ENCODE data around the gene EMILIN2. TPM values are rescaled to one million over a fixed set of nuclear protein-coding genes. Genes with fewer than 3 reads are reported as not detected.
"Not testable (repeated sequence)": the region's sequence is repeated elsewhere in the genome, so short reads cannot be mapped to it uniquely, and the experiment has no call there.

EMILIN2 gene
- total RNA-seq (2014; rRNA removed; shearing (Covaris generic)): 0.06 and 0.28 TPM in 2 replicates

GRCh38 chr18:2846636-2847316 is at the start of gene EMILIN2:
TSS of gene EMILIN2 (plus strand) at chr18:2847006. CDS start at chr18:2847189, 183 bp downstream.
- Histone ChIP-seq H3K36me3 (no peaks in the 10 kb centered on the region), H3K4me1 (peaks cover 10% of the 10 kb centered on the region), H3K4me3 (peak within 1 kb of the TSS; percentile 54), H3K27ac (no peak within 1 kb of the TSS), H3K9me3 (replicated peaks) (peaks cover under 1% of the 10 kb centered on the region; the same call in 1 of the 2 replicates), H3K27me3 (0 out of 2 replicates have a peak, but pooled peaks cover 3% of the 10 kb centered on the region)
- DNase-seq: peak in 1 of 2 experiments; percentile 44

DNA sequence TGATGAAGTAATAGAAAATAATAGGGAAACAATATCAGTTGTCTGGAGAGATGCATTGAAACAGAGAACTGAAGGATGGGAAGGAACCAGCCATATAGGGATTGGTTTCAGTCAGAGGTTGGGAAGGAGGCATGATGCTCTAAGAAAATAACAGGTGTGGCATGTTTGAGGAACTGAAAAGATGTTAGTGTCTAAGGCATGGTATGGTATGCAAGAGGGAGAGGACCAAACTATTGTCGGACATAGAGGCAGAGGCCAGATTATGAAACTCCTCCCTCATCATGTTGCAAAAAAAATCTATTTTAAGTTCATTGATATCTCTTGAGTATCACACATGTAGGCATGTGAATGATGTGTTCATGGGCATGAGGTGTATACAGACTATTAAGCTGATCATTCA is 48.9 kb upstream of the EMILIN2 start:
- Histone ChIP-seq H3K36me3 (peaks cover 45% of the 10 kb centered on the region), H3K9me3 (replicated peaks) (no peaks in the 10 kb centered on the region), H3K27me3 (no peaks in the 10 kb centered on the region), H3K4me3 (no peak overlapping the region), H3K4me1 (no peaks in the 10 kb centered on the region), H3K27ac (no peak overlapping the region)
- DNase-seq: no peak

DNA sequence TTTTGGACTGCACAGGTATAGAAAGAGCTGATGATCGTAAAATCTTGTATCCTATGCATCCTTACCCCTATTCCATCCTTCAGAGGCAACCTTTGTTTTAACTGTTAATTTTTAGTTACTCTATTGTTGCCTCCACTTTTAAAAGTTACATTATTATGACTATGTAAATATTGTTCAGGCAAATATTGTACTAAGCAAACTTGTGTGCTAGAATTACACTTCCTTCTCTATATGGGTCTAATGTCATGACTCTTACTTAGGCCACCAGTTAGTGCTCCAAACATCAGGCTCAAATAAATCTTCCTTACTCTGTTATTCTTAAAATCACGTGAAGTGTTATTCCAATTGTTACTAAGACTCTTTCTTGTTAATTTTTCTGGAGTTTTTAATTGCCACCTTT is 47.4 kb upstream of the EMILIN2 start:
- no peaks in the 10 kb centered on the region for H3K4me1 ChIP-seq
- no peak overlapping the region for H3K27ac ChIP-seq
- peaks cover 58% of the 10 kb centered on the region for H3K36me3 ChIP-seq
- H3K4me3 ChIP-seq: no peak overlapping the region
- DNase-seq: no peak
- no peaks in the 10 kb centered on the region for H3K9me3 ChIP-seq (replicated peaks)
- H3K27me3 ChIP-seq: no peaks in the 10 kb centered on the region

- no peak for DNase-seq
- H3K4me3 ChIP-seq: no peak overlapping the region
- H3K27ac ChIP-seq: no peak overlapping the region
- no peaks in the 10 kb centered on the region for H3K4me1 ChIP-seq
- H3K27me3 ChIP-seq: no peaks in the 10 kb centered on the region
- H3K9me3 ChIP-seq (replicated peaks): 0 out of 2 replicates have a peak, but pooled peaks cover 5% of the 10 kb centered on the region
- peaks cover 34% of the 10 kb centered on the region for H3K36me3 ChIP-seq
These were observed 40.5 kb upstream of the EMILIN2 start for GRCh38 chr18:2805970-2806943.

DNA sequence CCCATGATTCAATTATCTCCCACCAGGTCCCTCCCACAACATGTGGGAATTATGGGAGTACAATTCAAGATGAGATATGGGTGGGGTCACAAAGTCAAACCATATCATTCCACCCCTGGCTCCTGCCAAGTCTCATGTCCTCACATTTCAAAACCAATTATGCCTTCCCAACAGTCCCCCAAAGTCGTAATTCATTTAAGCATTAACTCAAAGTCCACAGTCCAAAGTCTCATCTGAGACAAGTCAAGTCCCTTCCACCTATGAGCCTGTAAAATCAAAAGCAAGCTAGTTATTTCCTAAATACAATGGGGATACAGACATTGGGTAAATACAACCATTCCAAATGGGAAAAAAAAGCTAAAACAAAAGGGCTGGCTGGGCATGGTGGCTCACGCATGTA is 38.2 kb upstream of the EMILIN2 start:
- not testable (repeated sequence) for H3K9me3 ChIP-seq (replicated peaks); H3K4me3 ChIP-seq; DNase-seq; H3K27me3 ChIP-seq; H3K4me1 ChIP-seq; H3K27ac ChIP-seq
- H3K36me3 ChIP-seq: peaks cover 18% of the 10 kb centered on the region

DNA sequence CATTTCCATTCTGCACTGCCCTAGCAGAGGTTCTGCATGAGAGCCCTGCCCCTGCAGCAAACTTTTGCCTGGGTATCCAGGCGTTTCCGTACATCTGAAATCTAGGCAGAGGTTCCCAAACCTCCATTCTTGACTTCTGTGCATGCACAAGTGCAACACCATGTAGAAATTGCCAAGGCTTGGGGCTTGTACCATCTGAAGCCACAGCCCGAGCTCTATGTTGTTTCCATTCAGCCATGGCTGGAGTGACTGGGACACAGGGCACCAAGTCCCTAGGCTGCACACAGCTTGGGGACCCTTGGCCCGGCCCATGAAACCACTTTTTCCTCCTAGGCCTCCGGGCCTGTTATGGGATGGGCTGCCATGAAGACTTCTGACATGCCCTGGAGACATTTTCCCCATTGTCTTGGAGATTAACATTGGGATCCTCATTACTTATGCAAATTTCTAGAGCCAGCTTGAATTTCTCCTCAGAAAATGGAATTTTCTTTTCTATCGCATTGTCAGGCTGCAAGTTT is 37.1 kb upstream of the EMILIN2 start:
- H3K27ac ChIP-seq; H3K4me3 ChIP-seq; H3K36me3 ChIP-seq; H3K4me1 ChIP-seq; DNase-seq; H3K27me3 ChIP-seq; H3K9me3 ChIP-seq (replicated peaks): not testable (repeated sequence)

GRCh38 chr18:2811416-2811815 is 35.4 kb upstream of the EMILIN2 start:
- H3K9me3 ChIP-seq (replicated peaks): peaks cover 7% of the 10 kb centered on the region; the same call in 1 of the 2 replicates
- no peaks in the 10 kb centered on the region for H3K27me3 ChIP-seq

GRCh38 chr18:2814928-2815327 is 31.9 kb upstream of the EMILIN2 start:
- peaks cover 7% of the 10 kb centered on the region; the same call in 1 of the 2 replicates for H3K9me3 ChIP-seq (replicated peaks)
- no peak overlapping the region for H3K4me3 ChIP-seq
- no peaks in the 10 kb centered on the region for H3K27me3 ChIP-seq
- DNase-seq: no peak
- H3K27ac ChIP-seq: no peak overlapping the region
- H3K36me3 ChIP-seq: no peaks in the 10 kb centered on the region
- no peaks in the 10 kb centered on the region for H3K4me1 ChIP-seq

More at GRCh38 chr18:2811416-2811815, 35.4 kb upstream of the EMILIN2 start:
- Histone ChIP-seq H3K4me1 (no peaks in the 10 kb centered on the region), H3K36me3 (no peaks in the 10 kb centered on the region; the same call in 1 of the 2 replicates), H3K27ac (no peak overlapping the region), H3K4me3 (no peak overlapping the region)
- no peak for DNase-seq

DNA sequence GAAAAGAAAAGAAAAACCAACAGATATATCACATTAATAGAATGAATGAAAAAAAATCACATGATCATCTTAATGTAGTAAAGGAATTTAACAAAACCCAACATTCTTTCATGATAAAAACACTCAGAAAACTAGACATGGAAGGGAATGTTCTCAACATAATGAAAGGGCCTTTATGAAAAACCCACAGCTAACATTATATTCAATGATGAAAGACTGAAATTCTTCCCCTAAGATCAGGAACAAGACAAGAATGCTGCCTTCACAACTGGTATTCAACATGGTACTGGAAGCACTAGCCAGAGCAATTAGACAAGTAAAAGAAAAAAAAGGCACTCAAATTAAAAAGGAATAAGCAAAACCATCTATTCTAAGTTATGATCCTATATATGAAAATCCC is 28.5 kb upstream of the EMILIN2 start:
- Histone ChIP-seq H3K9me3 (replicated peaks) (no peaks in the 10 kb centered on the region; the same call in 1 of the 2 replicates), H3K4me1 (no peaks in the 10 kb centered on the region), H3K27ac (no peak overlapping the region), H3K36me3 (no peaks in the 10 kb centered on the region), H3K4me3 (no peak overlapping the region), H3K27me3 (no peaks in the 10 kb centered on the region)
- DNase-seq: no peak

GRCh38 chr18:2821695-2822094 is 25.1 kb upstream of the EMILIN2 start:
- no peak overlapping the region for H3K4me3 ChIP-seq
- H3K27me3 ChIP-seq: no peaks in the 10 kb centered on the region
- no peaks in the 10 kb centered on the region for H3K9me3 ChIP-seq (replicated peaks)
- H3K4me1 ChIP-seq: no peaks in the 10 kb centered on the region
- no peak overlapping the region for H3K27ac ChIP-seq
- DNase-seq: no peak
- no peaks in the 10 kb centered on the region for H3K36me3 ChIP-seq

GRCh38 chr18:2822213-2822921 is 24.4 kb upstream of the EMILIN2 start:
- H3K9me3 ChIP-seq (replicated peaks): no peaks in the 10 kb centered on the region
- no peaks in the 10 kb centered on the region for H3K4me1 ChIP-seq
- no peaks in the 10 kb centered on the region for H3K27me3 ChIP-seq
- no peaks in the 10 kb centered on the region for H3K36me3 ChIP-seq
- H3K4me3 ChIP-seq: no peak overlapping the region
- H3K27ac ChIP-seq: no peak overlapping the region
- no peak for DNase-seq

DNA sequence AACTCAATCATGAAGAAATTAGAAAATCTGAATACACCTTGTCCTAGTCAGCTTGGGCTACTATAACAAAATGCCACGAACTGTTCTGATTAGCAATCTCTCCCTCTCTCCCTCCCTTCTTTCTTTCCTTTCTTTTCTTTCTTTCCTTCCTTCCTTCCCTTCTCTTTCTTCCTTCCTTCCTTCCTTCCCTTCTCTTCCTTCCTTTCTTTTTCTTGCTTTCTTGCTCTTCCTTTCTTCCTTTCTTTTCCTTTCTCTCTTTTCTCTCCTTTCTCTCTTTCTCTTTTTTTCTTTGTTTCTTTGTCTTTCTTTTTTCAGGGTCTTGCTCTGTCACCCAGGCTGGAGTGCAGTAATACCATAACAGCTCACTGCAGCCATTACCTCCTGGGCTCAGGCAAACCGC is 23.6 kb upstream of the EMILIN2 start:
- Histone ChIP-seq H3K4me1 (no peaks in the 10 kb centered on the region), H3K9me3 (replicated peaks) (no peaks in the 10 kb centered on the region), H3K27me3 (no peaks in the 10 kb centered on the region), H3K36me3 (no peaks in the 10 kb centered on the region), H3K4me3 (no peak overlapping the region), H3K27ac (no peak overlapping the region)
- no peak for DNase-seq

DNA sequence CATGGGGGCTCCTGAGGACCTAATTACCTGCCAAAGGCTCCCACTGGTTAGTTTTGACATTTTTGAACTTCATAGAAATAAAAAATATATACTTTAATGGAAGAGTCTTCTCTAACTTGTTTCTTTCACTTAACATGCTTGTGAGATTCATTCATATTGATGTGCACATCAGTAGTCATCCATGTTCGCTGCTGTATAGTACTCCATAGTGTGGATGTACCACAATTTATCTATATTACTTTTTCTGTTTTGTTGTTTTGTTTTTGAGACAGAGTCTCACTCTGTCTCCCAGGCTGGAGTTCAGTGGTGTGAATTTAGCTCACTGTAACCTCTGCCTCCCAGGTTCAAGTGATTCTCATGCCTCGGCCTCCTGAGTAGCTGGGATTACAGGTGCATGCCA is 22.8 kb upstream of the EMILIN2 start:
- Histone ChIP-seq H3K27me3 (no peaks in the 10 kb centered on the region), H3K4me3 (no peak overlapping the region), H3K9me3 (replicated peaks) (no peaks in the 10 kb centered on the region), H3K27ac (no peak overlapping the region), H3K36me3 (no peaks in the 10 kb centered on the region), H3K4me1 (no peaks in the 10 kb centered on the region)
- no peak for DNase-seq

- no peaks in the 10 kb centered on the region for H3K36me3 ChIP-seq
- DNase-seq: no peak
- H3K27ac ChIP-seq: no peak overlapping the region
- no peaks in the 10 kb centered on the region for H3K9me3 ChIP-seq (replicated peaks)
- no peak overlapping the region for H3K4me3 ChIP-seq
- no peaks in the 10 kb centered on the region for H3K4me1 ChIP-seq
- H3K27me3 ChIP-seq: no peaks in the 10 kb centered on the region
These were observed 21.9 kb upstream of the EMILIN2 start for GRCh38 chr18:2824865-2825264.

Measured in SJCRH30 (cell line).